GM23338 (cell line): ENCODE results near the gene AQP9. TPM values are rescaled to one million over a fixed set of nuclear protein-coding genes. Genes with fewer than 3 reads are reported as not detected.

Source experiments
- ATAC-seq: fragments of 200-7000 bp; cut with Tn5 transposase; 3 replicates; pipeline ENCODE4 v1.9.1; 2020
- DNase-seq: peaks from one replicate; pipeline ENCODE4 v3.0.0-alpha.2; 2015; ENCODE audit warnings: low spot score
- H2AFZ ChIP-seq: fragments of 200-600 bp; sonication (generic); 2 replicates; pipeline ENCODE4 v1.8.0; 2016; ENCODE audit warnings: antibody characterized with exemption, mild to moderate bottlenecking, moderate library complexity
- H3F3A ChIP-seq: fragments of 200-600 bp; sonication (generic); replicated peaks from 2 replicates; pipeline ENCODE4 v1.8.0; 2017; ENCODE audit warnings: antibody characterized with exemption, mixed run types, low read depth
- H3K27ac ChIP-seq: fragments of 200-600 bp; sonication (generic); 2 replicates; pipeline ENCODE4 v1.6.1; 2016; ENCODE audit warnings: low read depth
- H3K27me3 ChIP-seq: fragments of 200-600 bp; sonication (generic); 2 replicates; pipeline ENCODE4 v1.8.0; 2016; ENCODE audit warnings: mild to moderate bottlenecking, mixed run types, moderate library complexity; ENCODE audit not compliant: insufficient read depth
- H3K36me3 ChIP-seq: fragments of 200-600 bp; sonication (generic); 2 replicates; pipeline ENCODE4 v1.8.0; 2016; ENCODE audit warnings: mild to moderate bottlenecking; ENCODE audit not compliant: insufficient read depth
- H3K4me1 ChIP-seq: fragments of 200-600 bp; sonication (generic); 2 replicates; pipeline ENCODE4 v1.8.0; 2016; ENCODE audit warnings: mild to moderate bottlenecking, moderate library complexity; ENCODE audit not compliant: insufficient read depth
- H3K4me2 ChIP-seq: fragments of 200-600 bp; sonication (generic); 2 replicates; pipeline ENCODE4 v1.7.1; 2017; ENCODE audit warnings: mixed run types
- H3K4me3 ChIP-seq: fragments of 200-600 bp; sonication (generic); 2 replicates; pipeline ENCODE4 v1.6.1; 2016; ENCODE audit warnings: mixed run types
- H3K79me2 ChIP-seq: fragments of 200-600 bp; sonication (generic); replicated peaks from 2 replicates; pipeline ENCODE4 v1.8.0; 2017; ENCODE audit warnings: mild to moderate bottlenecking; ENCODE audit not compliant: insufficient read depth
- H3K9me2 ChIP-seq: fragments of 200-600 bp; sonication (generic); 2 replicates; pipeline ENCODE4 v1.8.0; 2017; ENCODE audit not compliant: insufficient read depth
- H4K20me1 ChIP-seq: fragments of 200-600 bp; sonication (generic); replicated peaks from 2 replicates; pipeline ENCODE4 v1.8.0; 2017; ENCODE audit warnings: mild to moderate bottlenecking; ENCODE audit not compliant: insufficient read depth
- H3K27ac Mint-ChIP-seq: 2 replicates; pipeline ENCODE4 v1.8.0; 2020; ENCODE audit warnings: inconsistent platforms, mild to moderate bottlenecking, moderate library complexity, mixed read lengths
- H3K27me3 Mint-ChIP-seq: 3 replicates; pipeline ENCODE4 v1.8.0; 2022; ENCODE audit warnings: low read depth, mild to moderate bottlenecking, moderate library complexity, mixed read lengths, inconsistent platforms; ENCODE audit not compliant: insufficient read depth, poor library complexity
- H3K36me3 Mint-ChIP-seq: 3 replicates; pipeline ENCODE4 v1.8.0; 2021; ENCODE audit warnings: low read depth, mild to moderate bottlenecking, inconsistent platforms, moderate library complexity, mixed read lengths
- H3K4me1 Mint-ChIP-seq: 3 replicates; pipeline ENCODE4 v1.8.0; 2020; ENCODE audit warnings: mild to moderate bottlenecking, inconsistent platforms, mixed read lengths
- H3K4me3 Mint-ChIP-seq: 3 replicates; pipeline ENCODE4 v1.8.0; 2021; ENCODE audit warnings: moderate library complexity, mild to moderate bottlenecking, inconsistent platforms, mixed read lengths
- H3K9me3 Mint-ChIP-seq: 3 replicates; pipeline ENCODE4 v1.8.0; 2020; ENCODE audit warnings: moderate library complexity, mild to moderate bottlenecking, inconsistent platforms, mixed read lengths
- CREB1 ChIP-seq: fragments of 250-450 bp; sonication (Bioruptor Pico); IDR thresholded peaks from 2 replicates; pipeline ENCODE4 v1.5.0; 2020; ENCODE audit warnings: low read depth, mild to moderate bottlenecking, moderate library complexity
- CTCF ChIP-seq, 2 experiments: fragments of 200-600 bp in 1 of 2; sonication (generic) in 1 of 2; conservative IDR thresholded peaks; 2 replicates each; pipeline versions ENCODE4 v1.5.1 to v1.6.1; 2016 to 2017; ENCODE audit warnings: antibody characterized with exemption in 2 of 2, low read depth in 2 of 2, mild to moderate bottlenecking in 2 of 2, moderate library complexity in 1 of 2
- EZH2 ChIP-seq: fragments of 200-600 bp; sonication (generic); IDR thresholded peaks from one replicate; pipeline ENCODE4 v1.8.0; 2017; ENCODE audit warnings: antibody characterized with exemption, mild to moderate bottlenecking, low read depth; ENCODE audit not compliant: unreplicated experiment
- EZH2phosphoT487 ChIP-seq: fragments of 200-600 bp; sonication (generic); IDR thresholded peaks from one replicate; pipeline ENCODE4 v1.8.1; 2018; ENCODE audit warnings: antibody characterized with exemption; ENCODE audit not compliant: unreplicated experiment
- JUNB ChIP-seq: IDR thresholded peaks from one replicate; pipeline ENCODE4 v1.6.1; 2016; ENCODE audit warnings: antibody characterized with exemption; ENCODE audit not compliant: unreplicated experiment
- NANOG ChIP-seq: IDR thresholded peaks from 2 replicates; pipeline ENCODE4 v1.6.1; 2016; ENCODE audit warnings: antibody characterized with exemption, borderline replicate concordance
- POLR2AphosphoS5 ChIP-seq: IDR thresholded peaks from 2 replicates; pipeline ENCODE4 v1.6.1; 2016; ENCODE audit warnings: antibody characterized with exemption, low read depth
- REST ChIP-seq: IDR thresholded peaks from one replicate; pipeline ENCODE4 v1.6.1; 2018; ENCODE audit warnings: antibody characterized with exemption; ENCODE audit not compliant: unreplicated experiment
- STAT1 ChIP-seq: IDR thresholded peaks from one replicate; pipeline ENCODE4 v1.6.1; 2016; ENCODE audit warnings: antibody characterized with exemption; ENCODE audit not compliant: unreplicated experiment
- ZNF114 ChIP-seq: fragments of 250-450 bp; sonication (Bioruptor Pico); IDR thresholded peaks from 2 replicates; pipeline ENCODE4 v1.5.0; 2020; ENCODE audit warnings: mild to moderate bottlenecking, moderate library complexity
- ZNF331 ChIP-seq: fragments of 250-450 bp; sonication (Bioruptor Pico); IDR thresholded peaks from 2 replicates; pipeline ENCODE4 v1.5.0; 2020; ENCODE audit warnings: low read depth, mild to moderate bottlenecking, moderate library complexity
- ZNF462 ChIP-seq: fragments of 250-450 bp; sonication (Bioruptor Pico); IDR thresholded peaks from 2 replicates; pipeline ENCODE4 v1.5.0; 2020; ENCODE audit warnings: mild to moderate bottlenecking, moderate library complexity
- polyA plus RNA-seq: library from polyadenylated mRNA; unstranded; fragments of >200 nt; fragmentation: Nextera tagmentation; extraction: Ambion mirVana; gene quantifications from 2 replicates; pipeline ENCODE4 v1.2.1, GENCODE V29; 2016
- total RNA-seq: library from RNA; depleted of rRNA; stranded (reverse); fragments of >200 nt; shearing (Covaris generic); gene quantifications from 2 replicates; pipeline ENCODE4 v1.2.3, GENCODE V29; 2014
- TF ChIP-seq, protein P1 (sequence below): IDR thresholded peaks from 2 replicates; pipeline ENCODE4 v1.6.1; 2016; ENCODE audit warnings: antibody characterized with exemption

AQP9 gene
- total and polyA plus RNA-seq, 2 experiments from 2014 or later: not detected

GRCh38 chr15:58165661-58166060, 27.5 kb downstream of the AQP9 start:
- no peak overlapping the region for H3K4me3 Mint-ChIP-seq
- H3K9me3 Mint-ChIP-seq: no peaks in the 10 kb centered on the region
- H3K27me3 ChIP-seq: no peaks in the 10 kb centered on the region
- no peak overlapping the region for H3K4me3 ChIP-seq
- no peaks in the 10 kb centered on the region for H3K79me2 ChIP-seq
- H4K20me1 ChIP-seq: no peaks in the 10 kb centered on the region; the same call in 1 of the 2 replicates
- no peak overlapping the region for H3K27ac Mint-ChIP-seq
- H3K4me1 Mint-ChIP-seq: no peaks in the 10 kb centered on the region
- no peak for TF ChIP-seq CTCF (conservative IDR thresholded peaks at IDR 0.05; ENCODE audit: low read depth in 2 of 2)
- TF ChIP-seq CREB1: no peak
- TF ChIP-seq JUNB: no peak
- no peak for TF ChIP-seq ZNF462 (CRISPR knock-in tag)
- TF ChIP-seq NANOG: no peak
- TF ChIP-seq EZH2: no peak
- no peak for TF ChIP-seq REST
- no peak for TF ChIP-seq POLR2AphosphoS5
- no peak for TF ChIP-seq EZH2phosphoT487
- TF ChIP-seq ZNF331 (CRISPR knock-in tag): no peak
- no peak for TF ChIP-seq ZNF114 (CRISPR knock-in tag)
- TF ChIP-seq, protein P1, sequence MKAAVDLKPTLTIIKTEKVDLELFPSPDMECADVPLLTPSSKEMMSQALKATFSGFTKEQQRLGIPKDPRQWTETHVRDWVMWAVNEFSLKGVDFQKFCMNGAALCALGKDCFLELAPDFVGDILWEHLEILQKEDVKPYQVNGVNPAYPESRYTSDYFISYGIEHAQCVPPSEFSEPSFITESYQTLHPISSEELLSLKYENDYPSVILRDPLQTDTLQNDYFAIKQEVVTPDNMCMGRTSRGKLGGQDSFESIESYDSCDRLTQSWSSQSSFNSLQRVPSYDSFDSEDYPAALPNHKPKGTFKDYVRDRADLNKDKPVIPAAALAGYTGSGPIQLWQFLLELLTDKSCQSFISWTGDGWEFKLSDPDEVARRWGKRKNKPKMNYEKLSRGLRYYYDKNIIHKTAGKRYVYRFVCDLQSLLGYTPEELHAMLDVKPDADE: no peak
- no peak for TF ChIP-seq STAT1
- peaks cover 7% of the 10 kb centered on the region; the same call in 1 of the 2 replicates for H3K9me2 ChIP-seq
- no peak for DNase-seq
- no peak overlapping the region for H3K27ac ChIP-seq
- H3K4me2 ChIP-seq: no peak overlapping the region
- no peaks in the 10 kb centered on the region for H3K27me3 Mint-ChIP-seq
- no peaks in the 10 kb centered on the region for H3K4me1 ChIP-seq
- H3K36me3 ChIP-seq: no peaks in the 10 kb centered on the region
- no peaks in the 10 kb centered on the region for H3K36me3 Mint-ChIP-seq
- H2AFZ ChIP-seq: no peak overlapping the region
- H3F3A ChIP-seq: no peaks in the 10 kb centered on the region
- no peak for ATAC-seq
